Loucy (cell line): ENCODE results near the gene TMEM115.

Experiments
- CTCF ChIP-seq: fragments of 200-600 bp; sonication (generic); conservative IDR thresholded peaks from 2 replicates; pipeline ENCODE4 v1.5.1; 2014; ENCODE audit warnings: mild to moderate bottlenecking, antibody characterized with exemption, low read length
- EZH2phosphoT487 ChIP-seq: fragments of 200-600 bp; IDR thresholded peaks from 2 replicates; pipeline ENCODE4 v1.6.1; 2018; ENCODE audit warnings: antibody characterized with exemption, mild to moderate bottlenecking, moderate library complexity, borderline replicate concordance

DNA sequence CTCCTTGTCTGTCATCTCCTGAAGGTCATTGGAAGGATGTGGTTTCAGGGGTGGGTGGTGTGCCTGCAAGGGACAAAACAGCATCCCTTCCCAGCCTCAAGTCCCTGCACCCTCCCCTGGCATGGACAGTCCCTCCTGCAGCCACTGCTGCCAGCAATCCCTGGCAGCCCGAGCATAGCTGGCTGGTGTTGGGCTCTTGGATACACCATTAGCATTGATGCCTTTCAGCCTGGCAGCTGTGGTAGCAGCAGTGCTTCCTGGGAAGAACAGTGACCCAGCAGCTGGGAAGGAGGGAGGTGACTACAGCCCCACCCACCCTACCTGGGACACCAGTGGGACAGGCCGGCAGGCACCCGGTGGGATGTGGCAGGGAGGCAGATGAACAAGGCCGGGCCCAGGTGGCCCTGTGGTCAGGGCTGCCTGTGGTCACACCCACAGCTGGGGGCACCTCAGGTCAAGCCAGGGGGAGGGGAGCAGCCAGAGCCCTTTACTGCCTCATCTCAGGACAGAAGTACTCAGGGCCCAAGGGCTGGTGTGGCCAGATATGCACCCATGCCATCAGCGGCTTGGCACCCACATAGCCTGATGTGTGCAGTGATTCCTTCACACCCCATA lies 32.9 kb upstream of the TMEM115 start:
- TF ChIP-seq CTCF = no peak
- TF ChIP-seq EZH2phosphoT487 = no peak
